Type B pancreatic cell (in vitro differentiated cells): ENCODE measurements around the gene LMAN2L. TPM values are rescaled to one million over a fixed set of nuclear protein-coding genes. Genes with fewer than 3 reads are reported as not detected.
"Not testable (repeated sequence)": the region's sequence is repeated elsewhere in the genome, so short reads cannot be mapped to it uniquely, and the experiment has no call there.

Experiments
- DNase-seq: peaks from one replicate; pipeline ENCODE4 v3.0.0; 2021; ENCODE audit warnings: mixed read lengths; ENCODE audit not compliant: unreplicated experiment; ENCODE audit errors: extremely low spot score
- H3K27ac Mint-ChIP-seq: 2 replicates; pipeline ENCODE4 v1.8.0; 2021; ENCODE audit warnings: mild to moderate bottlenecking, mixed read lengths
- H3K27me3 Mint-ChIP-seq: 2 replicates; pipeline ENCODE4 v1.8.0; 2021; ENCODE audit warnings: mixed read lengths
- H3K36me3 Mint-ChIP-seq: 2 replicates; pipeline ENCODE4 v1.8.0; 2021; ENCODE audit warnings: mixed read lengths
- H3K4me1 Mint-ChIP-seq: one replicate; pipeline ENCODE4 v1.8.0; 2021; ENCODE audit warnings: mixed read lengths; ENCODE audit not compliant: unreplicated experiment
- H3K4me3 Mint-ChIP-seq: 2 replicates; pipeline ENCODE4 v1.8.0; 2021; ENCODE audit warnings: mild to moderate bottlenecking, mixed read lengths
- H3K9me3 Mint-ChIP-seq: 2 replicates; pipeline ENCODE4 v1.8.0; 2021; ENCODE audit warnings: mixed read lengths
- CTCF ChIP-seq: fragments of 200-600 bp; sonication (generic); conservative IDR thresholded peaks from 2 replicates; pipeline ENCODE4 v1.5.0; 2021; ENCODE audit warnings: antibody characterized with exemption, mild to moderate bottlenecking
- total RNA-seq: library from RNA; stranded (reverse); gene quantifications from 2 replicates; pipeline ENCODE4 v1.2.1, GENCODE V29; 2021; ENCODE audit warnings: low replicate concordance

LMAN2L gene
- total RNA-seq, 1 donor from 2014 or later = 31.9 TPM

- H3K27me3 Mint-ChIP-seq = peaks cover 10% of the 10 kb centered on the region
- H3K36me3 Mint-ChIP-seq = no peaks in the 10 kb centered on the region
- H3K4me3 Mint-ChIP-seq = no peak overlapping the region
- H3K27ac Mint-ChIP-seq = no peak overlapping the region
- TF ChIP-seq CTCF = no peak
- H3K4me1 Mint-ChIP-seq = peaks cover 16% of the 10 kb centered on the region
- no peak for DNase-seq
- no peaks in the 10 kb centered on the region for H3K9me3 Mint-ChIP-seq
Observed at GRCh38 chr2:96679848-96680247, 60.0 kb downstream of the LMAN2L start.

- Mint-ChIP-seq H3K27ac (no peak overlapping the region), H3K4me1 (peaks cover 3% of the 10 kb centered on the region), H3K4me3 (no peak overlapping the region), H3K36me3 (no peaks in the 10 kb centered on the region), H3K9me3 (no peaks in the 10 kb centered on the region), H3K27me3 (peaks cover 15% of the 10 kb centered on the region)
- no peak for DNase-seq
- no peak for TF ChIP-seq CTCF
Observed at GRCh38 chr2:96669539-96670215, 70.2 kb downstream of the LMAN2L start.

- Mint-ChIP-seq H3K27me3 (peaks cover 13% of the 10 kb centered on the region), H3K4me1 (peaks cover 3% of the 10 kb centered on the region), H3K27ac (no peak overlapping the region), H3K9me3 (no peaks in the 10 kb centered on the region), H3K4me3 (no peak overlapping the region), H3K36me3 (no peaks in the 10 kb centered on the region)
- TF ChIP-seq CTCF = no peak
- DNase-seq = no peak
Observed at GRCh38 chr2:96668771-96669170, 71.1 kb downstream of the LMAN2L start.

GRCh38 chr2:96665717-96666116 is 74.1 kb downstream of the LMAN2L start:
- not testable (repeated sequence) for DNase-seq, H3K4me3 Mint-ChIP-seq

GRCh38 chr2:96665083-96665569 is 74.7 kb downstream of the LMAN2L start:
- Mint-ChIP-seq H3K4me3 (no peak overlapping the region), H3K9me3 (no peaks in the 10 kb centered on the region), H3K4me1 (peaks cover 3% of the 10 kb centered on the region), H3K27me3 (no peaks in the 10 kb centered on the region), H3K27ac (peak overlapping the region; percentile 85), H3K36me3 (no peaks in the 10 kb centered on the region)
- no peak for TF ChIP-seq CTCF
- DNase-seq = no peak

More at GRCh38 chr2:96665717-96666116, 74.1 kb downstream of the LMAN2L start:
- H3K36me3 Mint-ChIP-seq, H3K9me3 Mint-ChIP-seq, H3K27ac Mint-ChIP-seq, H3K4me1 Mint-ChIP-seq, H3K27me3 Mint-ChIP-seq: not testable (repeated sequence)

- DNase-seq = no peak
- TF ChIP-seq CTCF = no peak
- H3K4me3 Mint-ChIP-seq = no peak overlapping the region
- H3K9me3 Mint-ChIP-seq = no peaks in the 10 kb centered on the region
- H3K36me3 Mint-ChIP-seq = no peaks in the 10 kb centered on the region
- peaks cover 3% of the 10 kb centered on the region for H3K4me1 Mint-ChIP-seq
- peak overlapping the region; percentile 85 for H3K27ac Mint-ChIP-seq
- no peaks in the 10 kb centered on the region for H3K27me3 Mint-ChIP-seq
Observed at GRCh38 chr2:96664366-96664925, 75.4 kb downstream of the LMAN2L start.
